RWPE2 (cell line): ENCODE results near the gene TNFRSF13B.

ENCODE experiments used
- ATAC-seq: fragments of 200-7000 bp; cut with Tn5 transposase; 3 replicates; pipeline ENCODE4 v1.9.1; 2021; ENCODE audit warnings: low read depth
- DNase-seq: peaks from one replicate; pipeline ENCODE4 v3.0.0-alpha.2; 2020; ENCODE audit warnings: low spot score
- H3K27ac ChIP-seq: fragments of 450-650 bp; 2 replicates; pipeline ENCODE4 v1.5.1; 2017; ENCODE audit warnings: mild to moderate bottlenecking; ENCODE audit not compliant: poor library complexity, severe bottlenecking
- H3K27me3 ChIP-seq: fragments of 250-450 bp; sonication (Bioruptor Pico); 2 replicates; pipeline ENCODE4 v1.5.1; 2021; ENCODE audit warnings: mild to moderate bottlenecking, moderate library complexity; ENCODE audit not compliant: insufficient read depth, poor library complexity, severe bottlenecking
- H3K36me3 ChIP-seq: fragments of 250-450 bp; sonication (Bioruptor Pico); 2 replicates; pipeline ENCODE4 v1.5.1; 2020; ENCODE audit warnings: low read depth, mild to moderate bottlenecking, moderate library complexity
- H3K4me1 ChIP-seq: fragments of 250-450 bp; sonication (Bioruptor Pico); 2 replicates; pipeline ENCODE4 v1.5.1; 2021; ENCODE audit warnings: mild to moderate bottlenecking, moderate library complexity; ENCODE audit not compliant: insufficient read depth, poor library complexity, severe bottlenecking
- H3K4me3 ChIP-seq: fragments of 250-450 bp; sonication (Bioruptor Pico); 2 replicates; pipeline ENCODE4 v1.5.1; 2021; ENCODE audit warnings: mild to moderate bottlenecking, moderate library complexity; ENCODE audit not compliant: severe bottlenecking
- H3K9me3 ChIP-seq: fragments of 250-450 bp; sonication (Bioruptor Pico); 2 replicates; pipeline ENCODE4 v1.5.1; 2021; ENCODE audit warnings: mild to moderate bottlenecking, moderate library complexity; ENCODE audit not compliant: severe bottlenecking
- CTCF ChIP-seq: fragments of 450-650 bp; IDR thresholded peaks from one replicate; pipeline ENCODE4 v1.5.1; 2017; ENCODE audit warnings: mild to moderate bottlenecking, moderate library complexity; ENCODE audit not compliant: poor library complexity, severe bottlenecking

TNFRSF13B gene

GRCh38 chr17:16947470-16947869, 24.4 kb downstream of the TNFRSF13B start:
- Histone ChIP-seq H3K36me3 (no peaks in the 10 kb centered on the region), H3K27ac (no peak overlapping the region), H3K4me3 (no peak overlapping the region), H3K27me3 (no peaks in the 10 kb centered on the region), H3K4me1 (no peaks in the 10 kb centered on the region), H3K9me3 (peaks cover 2% of the 10 kb centered on the region)
- no peak for TF ChIP-seq CTCF
- DNase-seq (no peak), ATAC-seq (no peak)

- H3K4me3 ChIP-seq: no peak overlapping the region
- TF ChIP-seq CTCF: no peak
- no peaks in the 10 kb centered on the region for H3K27me3 ChIP-seq
- H3K27ac ChIP-seq: no peak overlapping the region
- DNase-seq: no peak
- ATAC-seq: no peak
- no peaks in the 10 kb centered on the region for H3K4me1 ChIP-seq
- H3K36me3 ChIP-seq: no peaks in the 10 kb centered on the region
- peaks cover 2% of the 10 kb centered on the region for H3K9me3 ChIP-seq
Observed at GRCh38 chr17:16945663-16946218, 26.2 kb downstream of the TNFRSF13B start.

GRCh38 chr17:16945136-16945482, 26.8 kb downstream of the TNFRSF13B start:
- peaks cover 2% of the 10 kb centered on the region for H3K9me3 ChIP-seq
- H3K27me3 ChIP-seq: no peaks in the 10 kb centered on the region
- TF ChIP-seq CTCF: no peak
- no peak for ATAC-seq
- no peak for DNase-seq
- no peaks in the 10 kb centered on the region for H3K36me3 ChIP-seq
- no peaks in the 10 kb centered on the region for H3K4me1 ChIP-seq
- no peak overlapping the region for H3K27ac ChIP-seq
- no peak overlapping the region for H3K4me3 ChIP-seq

- Histone ChIP-seq H3K4me3 (no peak overlapping the region), H3K27ac (no peak overlapping the region), H3K36me3 (no peaks in the 10 kb centered on the region), H3K4me1 (no peaks in the 10 kb centered on the region), H3K27me3 (no peaks in the 10 kb centered on the region), H3K9me3 (no peaks in the 10 kb centered on the region)
- TF ChIP-seq CTCF: no peak
- DNase-seq (peak; percentile 39), ATAC-seq (no peak)
Observed at GRCh38 chr17:16944334-16945135, 27.4 kb downstream of the TNFRSF13B start.
